H1 (cell line): ENCODE measurements around the gene CGN. TPM values are rescaled to one million over a fixed set of nuclear protein-coding genes. Genes with fewer than 3 reads are reported as not detected.

Experiments
- CTCF ChIA-PET: fragments of 300-600 bp; sonication (Branson Sonifier 250); formaldehyde crosslinking; loops from one replicate; lab custom pipeline; 2021; ENCODE audit not compliant: partially characterized antibody; lab: Charles Lee
- POLR2A ChIA-PET: fragments of 300-600 bp; sonication (Branson Sonifier 250); formaldehyde crosslinking; loops from one replicate; lab custom pipeline; 2021; ENCODE audit warnings: inconsistent platforms; ENCODE audit not compliant: partially characterized antibody; lab: Charles Lee
- DNase-seq, 2 experiments: peaks; one replicate each; pipeline versions ENCODE4 v3.0.0 to v3.0.0-alpha.2; 2010 to 2022; ENCODE audit warnings: low spot score in 2 of 2, low read depth in 1 of 2, mixed read lengths in 1 of 2
- FAIRE-seq: peaks from 2 replicates; lab custom pipeline; 2011; peaks lifted over from hg19 to GRCh38; lab: Jason Lieb, UNC
- H2AFZ ChIP-seq: 2 replicates; pipeline ENCODE4 v1.8.1; 2012; ENCODE audit warnings: low read length, inconsistent platforms
- H2AK5ac ChIP-seq: 2 replicates; pipeline ENCODE4 v1.6.1; 2013; ENCODE audit warnings: low read depth, low read length
- H2BK120ac ChIP-seq: replicated peaks from 2 replicates; pipeline ENCODE3; 2013; ENCODE audit warnings: low read depth, low read length, inconsistent platforms
- H2BK12ac ChIP-seq: 2 replicates; pipeline ENCODE4 v1.6.1; 2013; ENCODE audit warnings: low read depth, low read length
- H2BK15ac ChIP-seq: 2 replicates; pipeline ENCODE4 v1.6.1; 2013; ENCODE audit warnings: low read length
- H2BK20ac ChIP-seq: 2 replicates; pipeline ENCODE4 v1.6.1; 2013; ENCODE audit warnings: low read length
- H2BK5ac ChIP-seq: 2 replicates; pipeline ENCODE4 v1.6.1; 2013; ENCODE audit warnings: low read depth, low read length
- H3K14ac ChIP-seq: 2 replicates; pipeline ENCODE4 v1.6.1; 2013; ENCODE audit warnings: inconsistent platforms; ENCODE audit not compliant: insufficient read length
- H3K18ac ChIP-seq: 2 replicates; pipeline ENCODE4 v1.6.1; 2013; ENCODE audit warnings: low read length; ENCODE audit errors: extremely low read depth
- H3K23ac ChIP-seq: 2 replicates; pipeline ENCODE4 v1.6.1; 2013; ENCODE audit warnings: inconsistent platforms; ENCODE audit not compliant: insufficient read length
- H3K23me2 ChIP-seq: 2 replicates; pipeline ENCODE4 v1.6.1; 2013; ENCODE audit warnings: low read depth, low read length
- H3K27ac ChIP-seq: 2 replicates; pipeline ENCODE4 v1.6.1; 2011; ENCODE audit warnings: low read depth, low read length, inconsistent platforms
- H3K27me3 ChIP-seq, 4 experiments: replicated peaks in 1 of 4; 1 replicate in 1 of 4; 2 replicates in 3 of 4; pipeline versions ENCODE4 v1.6.1 to v1.8.1; 2011 to 2013; ENCODE audit warnings: low read length in 3 of 4, mild to moderate bottlenecking in 3 of 4, inconsistent platforms in 2 of 4, mixed read lengths in 2 of 4, moderate library complexity in 1 of 4; ENCODE audit not compliant: control insufficient read depth in 3 of 4, insufficient read depth in 3 of 4; ENCODE audit errors: extremely low read depth in 1 of 4
- H3K36me3 ChIP-seq, 4 experiments: 2 replicates each; pipeline versions ENCODE4 v1.6.1 to v1.8.1; 2011 to 2013; ENCODE audit warnings: mild to moderate bottlenecking in 4 of 4, low read length in 3 of 4, moderate library complexity in 2 of 4, control low read depth in 1 of 4, inconsistent platforms in 1 of 4; ENCODE audit not compliant: insufficient read depth in 4 of 4, control insufficient read depth in 2 of 4
- H3K4ac ChIP-seq: replicated peaks from 2 replicates; pipeline ENCODE3; 2013; ENCODE audit warnings: low read length, low read depth, mixed read lengths, inconsistent platforms; ENCODE audit not compliant: insufficient read length
- H3K4me1 ChIP-seq, 4 experiments: replicated peaks in 1 of 4; 1 replicate in 1 of 4; 2 replicates in 3 of 4; pipeline versions ENCODE4 v1.6.1 to v1.8.1; 2011 to 2013; ENCODE audit warnings: low read length in 3 of 4, inconsistent platforms in 2 of 4, mixed read lengths in 1 of 4; ENCODE audit not compliant: insufficient read depth in 4 of 4, control insufficient read depth in 3 of 4
- H3K4me2 ChIP-seq, 2 experiments: 2 replicates each; pipeline versions ENCODE4 v1.6.1 to v1.8.1; 2011 to 2013; ENCODE audit warnings: low read depth in 2 of 2, low read length in 2 of 2, control low read depth in 1 of 2, inconsistent platforms in 1 of 2, mild to moderate bottlenecking in 1 of 2; ENCODE audit not compliant: insufficient read depth in 1 of 2
- H3K4me3 ChIP-seq, 4 experiments: fragments of 200-600, 300-600 bp in 1 of 4; sonication (generic), shearing (Covaris generic), sonication (Bioruptor Twin) in 1 of 4; 2 replicates each; pipeline versions ENCODE4 v1.5.1 to v1.8.1; 2011 to 2016; ENCODE audit warnings: low read length in 4 of 4, low read depth in 3 of 4, control low read depth in 2 of 4, inconsistent platforms in 2 of 4, mild to moderate bottlenecking in 2 of 4, mixed read lengths in 1 of 4, moderate library complexity in 1 of 4; ENCODE audit not compliant: insufficient read depth in 2 of 4; ENCODE audit errors: extremely low read depth in 1 of 4
- H3K56ac ChIP-seq: replicated peaks from 2 replicates; pipeline ENCODE3; 2013; ENCODE audit warnings: low read depth, mild to moderate bottlenecking, mixed read lengths, low read length, inconsistent platforms; ENCODE audit not compliant: insufficient read length
- H3K79me1 ChIP-seq: 2 replicates; pipeline ENCODE4 v1.6.1; 2013; ENCODE audit warnings: low read depth, low read length, control low read depth
- H3K79me2 ChIP-seq, 2 experiments: 2 replicates each; pipeline versions ENCODE4 v1.6.1 to v1.8.1; 2012 to 2013; ENCODE audit warnings: low read length in 2 of 2, mild to moderate bottlenecking in 2 of 2, inconsistent platforms in 1 of 2; ENCODE audit not compliant: insufficient read depth in 2 of 2, control insufficient read depth in 1 of 2
- H3K9ac ChIP-seq, 4 experiments: replicated peaks in 1 of 4; 1 replicate in 1 of 4; 2 replicates in 3 of 4; pipeline versions ENCODE4 v1.6.1 to v1.8.1; 2011 to 2013; ENCODE audit warnings: low read depth in 3 of 4, low read length in 3 of 4, control low read depth in 2 of 4, mild to moderate bottlenecking in 2 of 4, moderate library complexity in 2 of 4, inconsistent platforms in 1 of 4; ENCODE audit errors: extremely low read depth in 1 of 4
- H3K9me3 ChIP-seq, 2 experiments: 2 replicates each; pipeline versions ENCODE4 v1.6.1 to v1.8.1; 2012 to 2013; ENCODE audit warnings: mild to moderate bottlenecking in 2 of 2, moderate library complexity in 2 of 2, control low read depth in 1 of 2, inconsistent platforms in 1 of 2, low read depth in 1 of 2, low read length in 1 of 2, mixed read lengths in 1 of 2; ENCODE audit not compliant: insufficient read depth in 2 of 2
- H4K20me1 ChIP-seq, 2 experiments: replicated peaks in 1 of 2; 2 replicates each; pipeline versions ENCODE3 to v1.8.1; 2011 to 2013; ENCODE audit warnings: inconsistent platforms in 2 of 2, low read length in 2 of 2, mild to moderate bottlenecking in 1 of 2; ENCODE audit not compliant: insufficient read depth in 2 of 2, control insufficient read depth in 1 of 2
- H4K5ac ChIP-seq: 2 replicates; pipeline ENCODE4 v1.6.1; 2013; ENCODE audit warnings: low read length, low read depth, mixed read lengths, inconsistent platforms; ENCODE audit not compliant: insufficient read length
- H4K8ac ChIP-seq: 2 replicates; pipeline ENCODE4 v1.8.0; 2013; ENCODE audit warnings: mild to moderate bottlenecking, moderate library complexity, low read length, inconsistent platforms; ENCODE audit not compliant: insufficient read depth; ENCODE audit errors: extremely low read depth
- H4K91ac ChIP-seq: replicated peaks from 2 replicates; pipeline ENCODE3; 2013; ENCODE audit warnings: low read length, mixed read lengths, inconsistent platforms; ENCODE audit not compliant: insufficient read length
- GTF2F1 ChIP-seq: IDR thresholded peaks from 2 replicates; pipeline ENCODE4 v1.6.1; 2012; ENCODE audit warnings: low read depth, low read length, improper control_type of control experiment, borderline replicate concordance
- KDM5A ChIP-seq: fragments of 200-600 bp; IDR thresholded peaks from 2 replicates; pipeline ENCODE4 v1.7.1; 2012; ENCODE audit warnings: mild to moderate bottlenecking, low read length, inconsistent platforms, mixed read lengths
- RXRA ChIP-seq: IDR thresholded peaks from 2 replicates; pipeline ENCODE4 v1.6.1; 2011; ENCODE audit warnings: low read depth, mild to moderate bottlenecking, low read length, moderate library complexity; ENCODE audit not compliant: insufficient read depth
- WGBS, 2 experiments: shearing (Covaris generic) in 1 of 2; methylation state at CpG; one replicate each; pipeline versions ENCODE4 v1.1.6 to v1.1.7; 2013 to 2015; ENCODE audit warnings: low lambda C conversion rate in 2 of 2, mixed read lengths in 2 of 2, inconsistent platforms in 1 of 2, low coverage in 1 of 2, missing lambda C conversion rate in 1 of 2; ENCODE audit not compliant: insufficient replicate concordance in 2 of 2, insufficient coverage in 1 of 2, insufficient read length in 1 of 2; ENCODE audit errors: extremely low coverage in 1 of 2, missing lambda C conversion rate in 1 of 2; 5-methylcytosine and 5-hydroxymethylcytosine counted together
- polyA plus RNA-seq, 7 experiments: library from polyadenylated mRNA; depleted of rRNA in 3 of 7; stranded (reverse) in 5 of 7; unstranded in 2 of 7; fragments of >200 nt in 5 of 7; fragments of 200-250 nt in 2 of 7; gene quantifications; 1 replicate in 5 of 7; 2 replicates in 1 of 7; 4 replicates in 1 of 7; pipeline versions ENCODE4 v1.2.1 to v1.2.3, GENCODE V29; 2011 to 2013; ENCODE audit warnings: missing spikeins in 2 of 7, mixed read lengths in 2 of 7
- total RNA-seq: library from RNA; stranded (reverse); fragmentation: NEBNext Ultra II Directional; extraction: Animal tissue kit (Norgen Biotek cat#: 25700); gene quantifications from 2 replicates; pipeline ENCODE4 v1.2.1, GENCODE V29; 2021

The CGN gene
- total and polyA plus RNA-seq, 2 of the 8 experiments (the other 6 are each of a cell fraction or from before 2014, with no cell fraction given), result 15.9 to 52.7 TPM

GRCh38 chr1:151578941-151579340 lies 67.8 kb downstream of the CGN start:
- no peak overlapping the region for H4K91ac ChIP-seq
- no peak overlapping the region for H3K56ac ChIP-seq
- no peak overlapping the region for H2BK15ac ChIP-seq
- peaks cover 0 to 23% (median 12%) of the 10 kb centered on the region in 4 experiments for H3K36me3 ChIP-seq
- no peaks in the 10 kb centered on the region for H3K9me3 ChIP-seq
- H3K79me1 ChIP-seq, result no peaks in the 10 kb centered on the region
- H2AK5ac ChIP-seq, result no peak overlapping the region
- H3K14ac ChIP-seq, result no peak overlapping the region
- no peaks in the 10 kb centered on the region for H3K23me2 ChIP-seq
- TF ChIP-seq GTF2F1, result no peak
- TF ChIP-seq RXRA, result no peak
- no peak for TF ChIP-seq KDM5A
- no peaks in the 10 kb centered on the region for H3K79me2 ChIP-seq
- WGBS, 2 experiments, result 90% methylated on average over 1 of the region's 1 CpG; no CpG with 5 or more reads in 1 of the 2 experiments
- CTCF ChIA-PET, result interaction anchor here (2.7 kb wide), 1 partner anchor 15 kb away, joined by 12 read pairs; no protein-coding TSS in a partner anchor
- no peak overlapping the region for H2BK12ac ChIP-seq
- no peak overlapping the region for H4K5ac ChIP-seq
- DNase-seq (no peak), FAIRE-seq (no peak)
- H2AFZ ChIP-seq, result no peak overlapping the region
- H2BK120ac ChIP-seq, result no peak overlapping the region
- H3K4me2 ChIP-seq, result no peak overlapping the region
- no peaks in the 10 kb centered on the region for H4K20me1 ChIP-seq
- H3K4ac ChIP-seq, result no peak overlapping the region
- no peaks in the 10 kb centered on the region for H3K27me3 ChIP-seq
- H3K9ac ChIP-seq, result no peak overlapping the region
- no peak overlapping the region for H2BK5ac ChIP-seq
- no peak overlapping the region for H3K27ac ChIP-seq
- H2BK20ac ChIP-seq, result no peak overlapping the region
- H3K4me3 ChIP-seq, result no peak overlapping the region
- POLR2A ChIA-PET, result interaction anchor here (1.0 kb wide), 1 partner anchor 15 kb away, joined by 3 read pairs; no protein-coding TSS in a partner anchor
- peaks cover 0 to 5% (median under 1%) of the 10 kb centered on the region in 4 experiments; a peak in 2 of 7 replicates for H3K4me1 ChIP-seq
- no peak overlapping the region for H3K18ac ChIP-seq
- H4K8ac ChIP-seq, result no peak overlapping the region
- no peak overlapping the region for H3K23ac ChIP-seq
